Smooth muscle cell (in vitro differentiated cells): ENCODE measurements around the gene UVRAG. TPM values are rescaled to one million over a fixed set of nuclear protein-coding genes. Genes with fewer than 3 reads are reported as not detected.

Experiments used
- DNase-seq: peaks from one replicate; lab custom pipeline; 2025; ENCODE audit not compliant: unreplicated experiment; lab: John Stamatoyannopoulos, UW
- H2AFZ ChIP-seq: fragments of 200-600 bp; sonication (generic); 2 replicates; pipeline ENCODE4 v1.6.0; 2016; ENCODE audit warnings: antibody characterized with exemption, low read depth, mild to moderate bottlenecking
- H3F3A ChIP-seq: fragments of 200-600 bp; sonication (generic); 2 replicates; pipeline ENCODE4 v1.6.0; 2017; ENCODE audit warnings: antibody characterized with exemption, low read depth
- H3K27ac ChIP-seq: fragments of 200-600 bp; sonication (generic); 2 replicates; pipeline ENCODE4 v1.5.1; 2016; ENCODE audit warnings: low read depth, mild to moderate bottlenecking
- H3K27me3 ChIP-seq: fragments of 200-600 bp; sonication (generic); 2 replicates; pipeline ENCODE4 v1.6.1; 2016; ENCODE audit warnings: low read depth, mild to moderate bottlenecking
- H3K36me3 ChIP-seq: fragments of 200-600 bp; sonication (generic); 2 replicates; pipeline ENCODE4 v1.5.1; 2016; ENCODE audit warnings: low read depth
- H3K4me1 ChIP-seq: fragments of 200-600 bp; sonication (generic); 2 replicates; pipeline ENCODE4 v1.5.1; 2016; ENCODE audit warnings: low read depth
- H3K4me2 ChIP-seq: fragments of 200-600 bp; sonication (generic); 2 replicates; pipeline ENCODE4 v1.6.0; 2016; ENCODE audit warnings: mild to moderate bottlenecking
- H3K4me3 ChIP-seq: fragments of 200-600 bp; sonication (generic); 2 replicates; pipeline ENCODE4 v1.5.1; 2016; ENCODE audit warnings: mild to moderate bottlenecking
- H3K79me2 ChIP-seq: fragments of 200-600 bp; sonication (generic); 2 replicates; pipeline ENCODE4 v1.6.0; 2016; ENCODE audit warnings: low read depth, mild to moderate bottlenecking
- H3K9ac ChIP-seq: fragments of 200-600 bp; sonication (generic); 2 replicates; pipeline ENCODE4 v1.6.0; 2016; ENCODE audit warnings: low read depth
- H3K9me3 ChIP-seq: fragments of 200-600 bp; sonication (generic); replicated peaks from 2 replicates; pipeline ENCODE4 v1.5.1; 2016; ENCODE audit warnings: low read depth
- H4K20me1 ChIP-seq: fragments of 200-600 bp; sonication (generic); 2 replicates; pipeline ENCODE4 v1.6.0; 2016; ENCODE audit warnings: low read depth
- CTCF ChIP-seq: fragments of 200-600 bp; sonication (generic); IDR thresholded peaks from 2 replicates; pipeline ENCODE4 v1.5.1; 2017; ENCODE audit warnings: borderline replicate concordance, mild to moderate bottlenecking, antibody characterized with exemption; ENCODE audit not compliant: insufficient read depth, poor library complexity, severe bottlenecking
- WGBS: methylation state at CpG from one replicate; pipeline ENCODE4 v1.1.7; 2016; ENCODE audit warnings: low lambda C conversion rate; 5-methylcytosine and 5-hydroxymethylcytosine counted together
- polyA plus RNA-seq: library from polyadenylated mRNA; unstranded; fragments of >200 nt; fragmentation: Nextera tagmentation; extraction: Ambion mirVana; gene quantifications from 2 replicates; pipeline ENCODE4 v1.2.1, GENCODE V29; 2016
- total RNA-seq: library from RNA; depleted of rRNA; stranded (reverse); fragments of >200 nt; gene quantifications from 2 replicates; pipeline ENCODE4 v1.2.3, GENCODE V29; 2014

The UVRAG gene
- total and polyA plus RNA-seq, 2 experiments from 2014 or later = 12.9 to 20.2 TPM

- H3K36me3 ChIP-seq = peaks cover 10% of the 10 kb centered on the region
- no peak overlapping the region for H3K4me3 ChIP-seq
- H3K27ac ChIP-seq = no peak overlapping the region
- H3K9me3 ChIP-seq = peaks cover 10% of the 10 kb centered on the region
- no peaks in the 10 kb centered on the region for H3F3A ChIP-seq
- no peak overlapping the region for H3K4me2 ChIP-seq
- no peaks in the 10 kb centered on the region for H4K20me1 ChIP-seq
- no peak for DNase-seq
- no peak for TF ChIP-seq CTCF
- no peak overlapping the region for H3K9ac ChIP-seq
- no peak overlapping the region for H2AFZ ChIP-seq
- H3K4me1 ChIP-seq = no peaks in the 10 kb centered on the region
- 95% methylated on average over 6 of the region's 6 CpGs for WGBS
- no peaks in the 10 kb centered on the region for H3K27me3 ChIP-seq
- no peaks in the 10 kb centered on the region for H3K79me2 ChIP-seq
Measured at GRCh38 chr11:76086743-76087635, 272.0 kb downstream of the UVRAG start.

- Histone ChIP-seq H3K9me3 (peaks cover 10% of the 10 kb centered on the region), H3K36me3 (peaks cover 10% of the 10 kb centered on the region), H3K27me3 (no peaks in the 10 kb centered on the region), H2AFZ (no peak overlapping the region), H3K79me2 (no peaks in the 10 kb centered on the region), H3F3A (no peaks in the 10 kb centered on the region), H3K9ac (no peak overlapping the region), H3K4me2 (no peak overlapping the region), H4K20me1 (no peaks in the 10 kb centered on the region), H3K4me1 (no peaks in the 10 kb centered on the region), H3K27ac (no peak overlapping the region), H3K4me3 (no peak overlapping the region)
- no peak for TF ChIP-seq CTCF
- DNase-seq = no peak
- WGBS = 95% methylated on average over 6 of the region's 6 CpGs
Measured at GRCh38 chr11:76087749-76088148, 272.7 kb downstream of the UVRAG start.

GRCh38 chr11:76088511-76088910 lies 273.5 kb downstream of the UVRAG start:
- Histone ChIP-seq H3K4me1 (no peaks in the 10 kb centered on the region), H3F3A (no peaks in the 10 kb centered on the region), H2AFZ (no peak overlapping the region), H4K20me1 (no peaks in the 10 kb centered on the region), H3K4me2 (no peak overlapping the region), H3K9me3 (peaks cover 10% of the 10 kb centered on the region), H3K27me3 (no peaks in the 10 kb centered on the region), H3K9ac (no peak overlapping the region), H3K27ac (no peak overlapping the region), H3K36me3 (peaks cover 10% of the 10 kb centered on the region), H3K79me2 (no peaks in the 10 kb centered on the region), H3K4me3 (no peak overlapping the region)
- TF ChIP-seq CTCF = no peak
- 79% methylated on average over 3 of the region's 3 CpGs for WGBS
- no peak for DNase-seq
